CD4-positive, alpha-beta T cell (primary cell): ENCODE measurements around the gene KCNC1. TPM values are rescaled to one million over a fixed set of nuclear protein-coding genes. Genes with fewer than 3 reads are reported as not detected.

ENCODE experiments used
- ATAC-seq: fragments of 200-7000 bp; cut with Tn5 transposase; one replicate; pipeline ENCODE4 v1.10.0; 2022; ENCODE audit warnings: mild to moderate bottlenecking; ENCODE audit not compliant: poor library complexity
- CTCF ChIA-PET: fragments of 350-600 bp; sonication (Branson Sonifier 250); formaldehyde crosslinking; loops from one replicate; lab custom pipeline; 2021; ENCODE audit warnings: antibody characterized with exemption, inconsistent platforms; lab: Charles Lee
- POLR2A ChIA-PET: fragments of 350-600 bp; sonication (Branson Sonifier 250); formaldehyde crosslinking; loops from one replicate; lab custom pipeline; 2021; ENCODE audit warnings: antibody characterized with exemption, inconsistent platforms; lab: Charles Lee
- DNase-seq, 14 experiments: peaks; one replicate each; pipeline ENCODE4 v3.0.0-alpha.2; 2013 to 2020; ENCODE audit warnings: mixed read lengths in 2 of 14
- H3K27ac ChIP-seq, 2 donors: one replicate each; pipeline versions ENCODE4 v1.5.1 to v1.7.0; 2013; ENCODE audit warnings: low read length in 2 of 2, low read depth in 1 of 2, mild to moderate bottlenecking in 1 of 2
- H3K27me3 ChIP-seq, 2 experiments: 1 replicate in 1 of 2; 2 replicates in 1 of 2; pipeline versions ENCODE4 v1.6.1 to v1.7.0; 2013; ENCODE audit warnings: low read length in 2 of 2, control low read depth in 1 of 2, mild to moderate bottlenecking in 1 of 2, moderate library complexity in 1 of 2; ENCODE audit not compliant: insufficient read depth in 2 of 2, control insufficient read depth in 1 of 2
- H3K36me3 ChIP-seq: one replicate; pipeline ENCODE4 v1.6.1; 2013; ENCODE audit warnings: low read length, control low read depth; ENCODE audit not compliant: insufficient read depth
- H3K4me1 ChIP-seq: one replicate; pipeline ENCODE4 v1.6.1; 2013; ENCODE audit warnings: low read length, control low read depth; ENCODE audit not compliant: insufficient read depth
- H3K4me3 ChIP-seq: one replicate; pipeline ENCODE4 v1.5.1; 2013; ENCODE audit warnings: mild to moderate bottlenecking, low read length, moderate library complexity
- H3K9me3 ChIP-seq, 2 experiments: 1 replicate in 1 of 2; 2 replicates in 1 of 2; pipeline versions ENCODE4 v1.6.1 to v1.7.0; 2013; ENCODE audit warnings: low read length in 2 of 2, mild to moderate bottlenecking in 2 of 2, control low read depth in 1 of 2, moderate library complexity in 1 of 2; ENCODE audit not compliant: control insufficient read depth in 1 of 2, insufficient read depth in 1 of 2
- H3K27ac Mint-ChIP-seq: one replicate; pipeline ENCODE4 v1.8.0; 2020; ENCODE audit warnings: mixed read lengths
- H3K27me3 Mint-ChIP-seq: one replicate; pipeline ENCODE4 v1.8.0; 2021; ENCODE audit warnings: mixed read lengths
- H3K36me3 Mint-ChIP-seq: one replicate; pipeline ENCODE4 v1.8.0; 2021; ENCODE audit warnings: low read depth, mixed read lengths
- H3K4me1 Mint-ChIP-seq: one replicate; pipeline ENCODE4 v1.8.0; 2021; ENCODE audit warnings: low read depth, mixed read lengths
- H3K4me3 Mint-ChIP-seq: one replicate; pipeline ENCODE4 v1.8.0; 2020; ENCODE audit warnings: mild to moderate bottlenecking, mixed read lengths
- H3K9me3 Mint-ChIP-seq: one replicate; pipeline ENCODE4 v1.8.0; 2020; ENCODE audit warnings: mixed read lengths
- intact Hi-C, 2 experiments: fragments of 100-400 bp; cut with DNase I in 1 of 2; cut with micrococcal nuclease in 1 of 2; formaldehyde crosslinking; loops; one replicate each; pipeline versions ENCODE4 v1.15.1 to v1.9.0; 2023 to 2025; cut with DNase I, micrococcal nuclease
- total RNA-seq, 174 experiments: library from RNA in 2 of 174; stranded (reverse) in 2 of 174; gene quantifications; one replicate each; pipeline ENCODE4 v1.2.3 and lab custom pipeline; 2021 to 2026
- TF ChIP-seq, protein P1 (sequence below): fragments of 200-600 bp; IDR thresholded peaks from one replicate; pipeline ENCODE4 v1.8.0; 2022; ENCODE audit warnings: antibody characterized with exemption, mild to moderate bottlenecking

KCNC1 gene
- total RNA-seq, 2 experiments from 2014 or later = not detected

DNA sequence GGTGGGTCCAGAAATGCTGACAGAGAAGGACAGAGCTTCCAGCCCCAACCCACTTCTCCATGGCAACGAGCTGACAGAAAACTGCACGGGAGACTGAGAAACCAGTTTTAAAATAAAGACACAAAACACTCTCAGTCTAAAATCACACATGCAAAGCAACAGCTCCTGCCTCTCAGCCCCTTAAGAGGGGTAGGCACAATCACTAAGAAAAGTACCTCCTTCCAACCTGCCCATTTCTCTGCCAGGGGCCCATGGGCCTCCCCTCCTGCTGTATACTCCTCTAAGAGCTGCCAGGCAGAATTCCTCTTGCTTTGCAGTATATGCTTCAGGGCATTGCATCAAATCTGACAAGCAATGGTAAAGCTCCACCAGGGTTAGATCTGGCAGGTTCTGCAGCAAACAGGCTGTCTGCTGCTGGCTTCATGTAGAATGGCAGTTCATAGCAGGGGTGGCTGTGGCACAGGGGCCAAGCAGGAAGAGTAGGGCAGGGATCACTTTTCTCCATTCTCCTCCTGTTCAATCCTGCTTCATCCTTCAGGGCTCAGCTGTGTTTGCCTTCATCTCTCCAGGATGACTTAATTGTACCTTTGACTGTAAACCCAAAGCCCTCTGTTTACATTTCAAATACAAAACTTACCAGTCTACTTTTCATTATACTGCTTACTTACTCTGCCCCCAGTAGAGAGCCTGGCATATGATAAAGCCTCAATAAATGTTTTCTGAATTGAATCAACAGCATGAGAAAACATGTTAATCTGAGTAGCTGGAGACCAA lies 77.7 kb downstream of the KCNC1 start:
- no peaks in the 10 kb centered on the region for H3K9me3 ChIP-seq
- TF ChIP-seq, protein P1, sequence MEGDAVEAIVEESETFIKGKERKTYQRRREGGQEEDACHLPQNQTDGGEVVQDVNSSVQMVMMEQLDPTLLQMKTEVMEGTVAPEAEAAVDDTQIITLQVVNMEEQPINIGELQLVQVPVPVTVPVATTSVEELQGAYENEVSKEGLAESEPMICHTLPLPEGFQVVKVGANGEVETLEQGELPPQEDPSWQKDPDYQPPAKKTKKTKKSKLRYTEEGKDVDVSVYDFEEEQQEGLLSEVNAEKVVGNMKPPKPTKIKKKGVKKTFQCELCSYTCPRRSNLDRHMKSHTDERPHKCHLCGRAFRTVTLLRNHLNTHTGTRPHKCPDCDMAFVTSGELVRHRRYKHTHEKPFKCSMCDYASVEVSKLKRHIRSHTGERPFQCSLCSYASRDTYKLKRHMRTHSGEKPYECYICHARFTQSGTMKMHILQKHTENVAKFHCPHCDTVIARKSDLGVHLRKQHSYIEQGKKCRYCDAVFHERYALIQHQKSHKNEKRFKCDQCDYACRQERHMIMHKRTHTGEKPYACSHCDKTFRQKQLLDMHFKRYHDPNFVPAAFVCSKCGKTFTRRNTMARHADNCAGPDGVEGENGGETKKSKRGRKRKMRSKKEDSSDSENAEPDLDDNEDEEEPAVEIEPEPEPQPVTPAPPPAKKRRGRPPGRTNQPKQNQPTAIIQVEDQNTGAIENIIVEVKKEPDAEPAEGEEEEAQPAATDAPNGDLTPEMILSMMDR = no peak
- DNase-seq = no peak
- POLR2A ChIA-PET = no interaction called here
- Mint-ChIP-seq H3K4me3 (no peak overlapping the region), H3K27ac (no peak overlapping the region), H3K27me3 (no peaks in the 10 kb centered on the region), H3K36me3 (peaks cover 21% of the 10 kb centered on the region), H3K4me1 (no peaks in the 10 kb centered on the region), H3K9me3 (no peaks in the 10 kb centered on the region)
- intact Hi-C loops = no loop called here
- H3K4me3 ChIP-seq = no peak overlapping the region
- no peaks in the 10 kb centered on the region for H3K27me3 ChIP-seq
- CTCF ChIA-PET = interaction anchor here (1.1 kb wide), 1 partner anchor 21 kb away, joined by 3 read pairs; no protein-coding TSS in a partner anchor
- no peak overlapping the region for H3K27ac ChIP-seq
- no peak for ATAC-seq
- H3K4me1 ChIP-seq = no peaks in the 10 kb centered on the region
- no peaks in the 10 kb centered on the region for H3K36me3 ChIP-seq

DNA sequence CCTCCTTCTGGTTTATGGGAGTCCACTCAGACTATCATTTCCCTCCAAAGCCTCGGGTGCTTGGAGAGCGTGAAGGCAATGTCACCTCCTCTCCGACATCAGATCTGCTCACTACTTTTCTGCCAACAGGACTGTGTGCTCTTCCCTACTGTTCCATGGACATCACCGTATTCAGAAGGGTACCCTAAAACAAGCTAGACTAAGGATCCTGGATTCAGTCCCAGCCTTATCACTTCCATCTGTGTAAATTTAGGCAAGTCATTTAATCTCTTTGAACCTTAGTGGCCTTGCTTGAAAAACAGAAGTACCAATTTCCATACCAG lies 78.2 kb downstream of the KCNC1 start:
- Histone ChIP-seq H3K4me3 (no peak overlapping the region), H3K9me3 (no peaks in the 10 kb centered on the region), H3K4me1 (no peaks in the 10 kb centered on the region), H3K27me3 (no peaks in the 10 kb centered on the region), H3K36me3 (no peaks in the 10 kb centered on the region), H3K27ac (no peak overlapping the region)
- intact Hi-C loops = no loop called here
- no peak for DNase-seq
- Mint-ChIP-seq H3K9me3 (no peaks in the 10 kb centered on the region), H3K27ac (no peak overlapping the region), H3K4me3 (no peak overlapping the region), H3K27me3 (no peaks in the 10 kb centered on the region), H3K36me3 (peaks cover 21% of the 10 kb centered on the region), H3K4me1 (no peaks in the 10 kb centered on the region)
- TF ChIP-seq, protein P1 = no peak
- ChIA-PET POLR2A (no interaction called here), CTCF (no interaction called here)
- no peak for ATAC-seq

DNA sequence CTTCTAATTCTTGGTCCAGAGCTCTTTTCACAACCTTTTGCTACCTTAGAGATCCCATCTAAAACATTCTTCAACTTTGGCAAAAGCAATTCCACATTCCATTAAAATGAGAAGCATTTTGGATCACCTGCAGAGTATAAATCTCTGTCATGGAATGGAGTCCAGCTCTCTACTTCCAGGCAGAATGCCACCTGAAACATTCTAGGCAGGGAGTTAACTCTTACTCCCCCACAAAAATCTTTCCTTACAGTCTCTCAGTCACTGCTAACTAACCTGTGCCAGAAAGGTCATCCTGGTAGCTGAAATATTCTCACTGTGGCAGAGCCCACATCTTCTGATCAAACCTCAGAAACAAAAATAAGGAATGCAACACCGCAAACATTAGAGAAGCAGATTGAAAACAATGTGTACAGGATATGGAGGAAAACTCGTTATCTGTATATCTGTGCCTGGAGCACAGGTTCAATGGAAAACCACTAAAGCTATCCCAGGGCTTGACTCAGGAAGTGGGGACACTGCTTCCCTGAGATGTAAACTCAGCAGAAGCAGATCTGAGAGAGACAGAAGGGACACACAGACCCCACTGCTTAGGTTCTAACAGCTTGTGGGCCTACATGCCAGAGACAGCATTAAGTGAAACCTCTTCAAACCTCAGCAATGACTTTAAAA lies 78.9 kb downstream of the KCNC1 start:
- no peaks in the 10 kb centered on the region for H3K27me3 Mint-ChIP-seq

More for the DNA sequence above, 78.9 kb downstream of the KCNC1 start:
- H3K9me3 ChIP-seq = no peaks in the 10 kb centered on the region
- no peaks in the 10 kb centered on the region for H3K27me3 ChIP-seq
- H3K36me3 ChIP-seq = no peaks in the 10 kb centered on the region
- ChIA-PET POLR2A (no interaction called here), CTCF (no interaction called here)
- no peaks in the 10 kb centered on the region for H3K4me1 ChIP-seq
- DNase-seq (no peak), ATAC-seq (no peak)
- no peak overlapping the region for H3K27ac Mint-ChIP-seq
- TF ChIP-seq, protein P1 = no peak
- H3K4me1 Mint-ChIP-seq = no peaks in the 10 kb centered on the region
- H3K4me3 Mint-ChIP-seq = no peak overlapping the region
- intact Hi-C loops = no loop called here
- H3K36me3 Mint-ChIP-seq = peaks cover 26% of the 10 kb centered on the region
- no peaks in the 10 kb centered on the region for H3K9me3 Mint-ChIP-seq
- H3K27ac ChIP-seq = no peak overlapping the region
- no peak overlapping the region for H3K4me3 ChIP-seq
